Brain microvascular endothelial cell (primary cell): ENCODE results near the gene ATP6AP2.

ENCODE experiments used
- DNase-seq: peaks from one replicate; pipeline ENCODE4 v3.0.0-alpha.2; 2020
- H3K27ac ChIP-seq: fragments of 250-450 bp; sonication (Bioruptor Pico); 2 replicates; pipeline ENCODE4 v1.5.1; 2020; ENCODE audit warnings: mild to moderate bottlenecking, moderate library complexity
- H3K27me3 ChIP-seq: fragments of 250-450 bp; sonication (Bioruptor Pico); replicated peaks from 2 replicates; pipeline ENCODE4 v1.5.1; 2020; ENCODE audit warnings: mild to moderate bottlenecking
- H3K36me3 ChIP-seq: fragments of 250-450 bp; sonication (Bioruptor Pico); replicated peaks from 2 replicates; pipeline ENCODE4 v1.5.1; 2020; ENCODE audit warnings: mild to moderate bottlenecking
- H3K4me3 ChIP-seq: 2 replicates; pipeline ENCODE4 v1.5.1; 2011; ENCODE audit warnings: low read depth, mild to moderate bottlenecking, control low read depth, low read length, moderate library complexity
- CTCF ChIP-seq: IDR thresholded peaks from 2 replicates; pipeline ENCODE4 v1.5.1; 2011; ENCODE audit warnings: low read depth, mild to moderate bottlenecking, moderate library complexity, low read length, control low read depth, inconsistent platforms; ENCODE audit errors: missing control alignments
- in situ Hi-C: cut with HindIII; loops from 2 replicates; pipeline ENCODE4 v1.10.0; 2017; ENCODE audit warnings: low sequenced_read_pairs, low pct_ligation_motif_present

The ATP6AP2 gene

GRCh38 chrX:40623665-40624064 is 42.9 kb downstream of the ATP6AP2 start:
- in situ Hi-C loops: no loop called here
- Histone ChIP-seq H3K27ac (no peak overlapping the region), H3K36me3 (peaks cover 4% of the 10 kb centered on the region), H3K27me3 (no peaks in the 10 kb centered on the region), H3K4me3 (no peak overlapping the region)
- no peak for TF ChIP-seq CTCF
- DNase-seq: no peak

- H3K27me3 ChIP-seq: no peaks in the 10 kb centered on the region
- in situ Hi-C loops: no loop called here
- no peak for TF ChIP-seq CTCF
- DNase-seq: no peak
- H3K4me3 ChIP-seq: no peak overlapping the region
- peaks cover 6% of the 10 kb centered on the region for H3K36me3 ChIP-seq
- no peak overlapping the region for H3K27ac ChIP-seq
Observed at GRCh38 chrX:40625294-40625693, 44.5 kb downstream of the ATP6AP2 start.

- TF ChIP-seq CTCF: no peak
- H3K27ac ChIP-seq: no peak overlapping the region
- peaks cover 19% of the 10 kb centered on the region for H3K36me3 ChIP-seq
- H3K27me3 ChIP-seq: no peaks in the 10 kb centered on the region
- H3K4me3 ChIP-seq: no peak overlapping the region
- in situ Hi-C loops: no loop called here
- DNase-seq: no peak
Observed at GRCh38 chrX:40628506-40628905, 47.7 kb downstream of the ATP6AP2 start.

GRCh38 chrX:40632199-40632598 is 51.4 kb downstream of the ATP6AP2 start:
- Histone ChIP-seq H3K4me3 (no peak overlapping the region), H3K27ac (no peak overlapping the region), H3K36me3 (peaks cover 35% of the 10 kb centered on the region), H3K27me3 (no peaks in the 10 kb centered on the region)
- DNase-seq: no peak
- in situ Hi-C loops: no loop called here
- no peak for TF ChIP-seq CTCF

- Histone ChIP-seq H3K27ac (no peak overlapping the region), H3K36me3 (peaks cover 25% of the 10 kb centered on the region), H3K4me3 (no peak overlapping the region), H3K27me3 (no peaks in the 10 kb centered on the region)
- no peak for TF ChIP-seq CTCF
- in situ Hi-C loops: no loop called here
- DNase-seq: no peak
Observed at GRCh38 chrX:40637687-40638086, 56.9 kb downstream of the ATP6AP2 start.

- no peaks in the 10 kb centered on the region for H3K36me3 ChIP-seq
- in situ Hi-C loops: no loop called here
- peak overlapping the region; percentile 60 for H3K27ac ChIP-seq
- TF ChIP-seq CTCF: no peak
- DNase-seq: peak; percentile 2
- H3K27me3 ChIP-seq: no peaks in the 10 kb centered on the region
- H3K4me3 ChIP-seq: no peak overlapping the region
Observed at GRCh38 chrX:40644176-40644575, 63.4 kb downstream of the ATP6AP2 start.
